Muscle of arm (tissue), 12 donors: ENCODE measurements around the gene CLEC2L. TPM values are rescaled to one million over a fixed set of nuclear protein-coding genes. Genes with fewer than 3 reads are reported as not detected.
A peak's percentile ranks its signal among the peaks of the same experiment; 100 is the strongest.

Experiments
- DNase-seq: peaks from one replicate; pipeline ENCODE4 v3.0.0-alpha.2; 2013
- polyA plus RNA-seq, 12 donors: library from polyadenylated mRNA; unstranded; fragments of 120-200 nt; gene quantifications; one replicate each; pipeline ENCODE4 v1.2.1, GENCODE V29; 2013; ENCODE audit not compliant: insufficient read length in 12 of 12

Gene CLEC2L
- polyA plus RNA-seq, 12 donors, result 1.2 to 3.4 (median 1.8) TPM; not detected in 2

- no peak for DNase-seq
Observed at GRCh38 chr7:139521439-139521838, 2.0 kb upstream of the CLEC2L start.

GRCh38 chr7:139522830-139523198 is 671 bp upstream of the CLEC2L start:
- no peak for DNase-seq

GRCh38 chr7:139523968-139524815 is 707 bp downstream of the CLEC2L start:
- no peak for DNase-seq

DNA sequence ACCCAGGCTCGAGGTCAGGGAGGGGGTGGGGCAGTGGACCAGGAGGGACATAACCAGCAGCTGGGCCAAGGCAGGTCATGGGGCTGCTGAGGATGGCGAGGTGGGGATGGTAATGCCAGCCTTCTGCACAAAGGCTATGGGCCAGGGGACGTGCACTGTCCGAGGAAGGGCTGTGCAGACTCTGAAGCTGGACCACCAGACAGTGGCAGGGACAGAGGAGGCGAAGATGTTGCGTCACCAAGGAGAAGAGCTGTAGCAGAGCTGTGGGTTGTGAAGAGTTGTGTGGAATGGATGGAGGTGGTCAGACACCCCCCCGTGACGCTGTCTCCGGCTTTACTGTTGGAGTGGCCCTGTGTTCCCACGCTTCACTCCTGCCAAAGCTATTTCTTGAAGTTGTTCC is 1.8 kb downstream of the CLEC2L start:
- no peak for DNase-seq

DNA sequence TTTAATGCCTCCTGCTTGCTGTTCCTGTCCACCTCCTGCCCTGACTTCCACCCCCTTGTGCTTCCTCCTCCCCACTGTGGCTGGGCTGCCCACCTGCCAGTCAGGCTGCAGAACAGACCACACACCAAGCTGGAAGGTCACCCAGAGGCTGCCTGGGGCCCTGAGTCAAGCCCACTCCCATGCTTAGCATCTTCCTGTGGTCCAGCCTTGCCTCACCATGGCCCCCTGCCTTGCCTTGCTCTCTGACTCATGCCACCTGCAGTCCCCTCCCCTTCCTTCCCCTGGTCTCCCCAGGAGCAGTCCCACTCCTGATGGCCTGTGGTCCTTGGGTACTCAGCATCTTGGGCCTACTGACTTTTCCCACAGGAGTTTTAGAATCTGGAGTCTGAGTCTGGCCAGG is 2.3 kb downstream of the CLEC2L start:
- DNase-seq, result no peak

GRCh38 chr7:139526578-139527544 is 3.4 kb downstream of the CLEC2L start:
- no peak for DNase-seq

DNA sequence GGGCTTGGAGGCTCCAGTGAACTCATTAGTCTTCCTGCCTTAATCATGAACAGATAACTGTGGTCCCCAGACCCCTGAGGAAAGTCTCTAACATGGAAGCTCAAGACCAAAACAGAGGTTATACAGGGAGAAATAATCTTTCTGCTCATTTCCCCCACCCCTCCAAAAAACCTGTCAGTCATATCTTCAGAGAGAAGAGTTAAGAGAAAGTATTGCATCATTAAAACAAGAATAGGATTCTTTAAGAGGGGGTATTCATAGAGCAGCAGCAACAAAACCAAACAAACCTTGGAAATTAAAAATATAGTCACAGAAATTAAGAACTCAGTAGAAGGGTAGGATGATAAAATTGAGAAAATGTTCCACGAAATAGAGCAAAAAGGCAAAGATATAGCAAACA is 7.6 kb downstream of the CLEC2L start:
- no peak for DNase-seq

- DNase-seq, result no peak
Observed at GRCh38 chr7:139532636-139533155, 9.2 kb downstream of the CLEC2L start.

DNA sequence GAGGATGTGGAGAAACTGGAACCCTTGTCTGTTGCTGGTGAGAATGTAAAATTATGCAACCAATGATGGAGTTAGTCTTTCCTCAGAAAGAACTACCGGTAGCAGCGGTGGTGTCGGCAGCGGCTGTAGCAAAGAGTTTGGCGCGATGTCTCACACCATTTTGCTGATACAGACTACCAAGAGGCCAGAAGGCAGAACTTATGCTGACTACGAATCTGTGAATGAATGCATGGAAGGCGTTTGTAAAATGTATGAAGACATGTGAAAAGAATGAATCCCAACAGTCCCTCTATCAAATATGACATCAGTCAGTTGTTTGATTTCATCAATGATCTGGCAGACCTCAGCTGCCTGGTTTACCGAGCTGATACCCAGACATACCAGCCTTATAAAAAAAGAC is 10.6 kb downstream of the CLEC2L start:
- DNase-seq, result no peak

DNA sequence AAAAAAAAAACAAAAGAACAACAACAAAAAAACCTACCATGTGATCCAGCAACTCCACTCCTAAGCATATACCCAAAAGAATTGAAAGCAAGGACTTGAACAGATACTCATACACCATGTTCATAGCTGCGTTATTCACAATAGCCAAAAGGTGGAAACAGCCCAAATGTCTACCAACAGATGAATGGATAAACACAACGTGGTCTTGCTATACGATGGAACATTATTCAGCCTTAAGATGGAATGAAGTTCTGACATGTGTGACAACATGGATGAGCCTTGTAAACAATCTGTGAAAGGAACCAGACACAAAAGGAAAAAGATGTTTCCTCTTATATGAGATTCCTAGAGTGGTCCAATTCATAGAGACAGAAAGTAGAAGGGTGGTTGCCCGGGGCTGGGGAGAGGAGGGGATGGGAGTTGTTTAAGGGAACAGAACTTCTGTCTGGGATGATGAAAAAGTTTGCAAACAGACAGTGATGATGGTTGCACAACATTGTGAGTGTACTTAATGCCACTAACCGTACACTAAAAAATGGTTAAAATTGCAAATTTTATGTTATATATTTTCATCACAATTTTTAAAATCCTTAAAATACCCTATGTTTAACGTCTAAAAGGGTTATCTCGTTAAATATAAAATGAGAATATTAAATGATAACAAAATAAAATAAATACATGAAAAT is 11.6 kb downstream of the CLEC2L start:
- DNase-seq, result no peak

DNA sequence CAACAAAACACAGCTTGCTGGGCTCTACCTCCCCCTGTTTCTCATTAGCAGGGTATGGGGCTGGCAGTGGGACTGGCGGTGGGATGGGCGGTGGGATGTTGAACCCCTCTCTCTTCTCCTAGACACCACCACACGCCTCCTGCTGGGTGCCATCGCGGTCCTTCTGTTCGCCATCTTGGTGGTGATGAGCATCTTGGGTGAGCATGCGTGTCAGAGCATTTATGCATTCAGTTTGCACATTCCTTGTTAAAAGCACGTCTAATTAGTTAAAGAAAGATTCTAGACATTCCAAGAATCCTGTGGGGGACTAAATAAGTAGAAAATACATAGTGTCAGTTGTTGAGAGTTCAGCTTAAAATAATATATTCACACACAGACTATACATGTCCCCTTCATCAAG is 12.7 kb downstream of the CLEC2L start:
- no peak for DNase-seq

DNA sequence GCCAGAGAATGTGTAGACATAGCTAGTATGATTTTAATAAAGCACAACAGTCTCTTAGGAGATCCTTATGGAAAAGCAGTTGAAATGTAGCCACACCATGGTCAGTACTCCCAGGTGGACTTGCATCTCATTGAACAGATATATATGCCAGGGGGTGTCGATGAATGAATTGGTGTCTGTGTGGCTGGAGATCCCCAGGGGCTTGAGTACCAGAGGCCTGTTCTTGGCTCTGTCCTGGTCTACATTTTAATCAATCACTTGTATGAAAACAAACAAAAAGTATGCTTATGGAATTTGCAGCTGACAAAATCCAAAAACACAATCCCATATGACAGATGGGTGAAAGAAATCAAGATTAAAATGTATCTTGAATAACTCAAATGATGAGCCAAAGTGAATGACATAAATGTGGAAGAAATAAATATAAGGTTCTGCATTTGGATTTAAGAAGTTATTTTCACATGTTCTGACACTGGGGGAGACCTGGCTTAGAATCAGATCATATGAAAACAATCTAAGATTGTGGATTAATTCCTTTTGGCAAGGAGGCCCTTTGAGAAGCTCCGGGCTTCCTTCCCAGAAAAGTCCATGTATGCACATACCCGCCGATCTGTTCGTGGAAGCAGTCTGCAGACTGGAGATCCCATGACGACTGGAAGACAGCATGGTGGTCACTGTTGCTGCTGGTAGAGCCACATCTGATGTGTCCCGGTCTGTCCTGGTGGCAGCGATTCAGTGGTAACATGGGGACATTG is 15.6 kb downstream of the CLEC2L start:
- peak; percentile 89 for DNase-seq

DNA sequence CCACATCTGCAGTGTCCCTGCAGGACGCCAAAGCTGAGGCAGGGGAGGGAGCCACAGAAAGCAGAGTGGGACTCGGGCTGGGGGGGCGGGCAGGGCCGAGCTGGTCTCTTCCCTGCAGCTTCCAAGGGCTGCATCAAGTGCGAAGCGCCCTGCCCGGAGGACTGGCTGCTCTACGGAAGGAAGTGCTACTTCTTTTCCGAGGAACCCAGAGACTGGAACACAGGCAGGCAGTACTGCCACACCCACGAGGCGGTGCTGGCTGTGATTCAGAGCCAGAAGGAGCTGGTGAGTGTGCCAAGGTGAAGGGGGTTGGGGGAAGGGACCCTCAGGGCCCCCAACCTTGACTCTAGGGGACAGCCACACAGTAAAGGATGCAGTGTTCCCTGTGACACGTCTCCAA is 16.7 kb downstream of the CLEC2L start:
- DNase-seq, result no peak

DNA sequence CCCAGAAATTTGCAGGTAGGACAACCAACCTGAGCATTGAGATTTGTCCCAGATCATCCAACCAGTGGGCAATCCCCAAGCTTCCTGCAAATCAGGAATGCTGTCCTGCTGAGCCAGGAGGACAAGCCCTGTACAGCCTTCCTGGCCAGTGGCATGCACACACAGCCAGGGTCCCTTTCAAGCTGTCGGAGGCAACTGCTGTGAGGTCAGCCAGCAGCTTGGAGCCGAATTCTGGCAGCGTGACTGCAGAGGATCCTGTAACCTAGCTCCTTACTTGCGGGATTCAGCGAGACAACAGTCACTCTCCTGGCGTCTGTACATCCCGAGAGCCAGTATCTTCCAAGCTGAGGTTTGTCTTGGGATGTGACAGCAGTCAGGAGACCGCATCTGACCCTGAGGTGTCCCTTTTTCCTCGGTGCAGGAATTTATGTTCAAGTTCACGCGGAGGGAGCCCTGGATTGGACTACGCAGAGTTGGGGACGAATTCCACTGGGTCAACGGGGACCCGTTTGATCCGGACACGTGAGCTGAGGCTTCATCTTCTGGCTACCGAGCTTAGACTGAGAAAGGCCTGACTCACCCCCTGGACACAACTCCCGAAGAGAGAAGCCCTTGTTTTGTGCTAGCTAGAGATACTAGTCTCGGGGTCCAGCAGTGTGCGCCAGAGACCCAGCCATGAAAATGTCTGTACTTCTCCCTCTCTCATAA is 18.3 kb downstream of the CLEC2L start:
- DNase-seq, result peak; percentile 30

DNA sequence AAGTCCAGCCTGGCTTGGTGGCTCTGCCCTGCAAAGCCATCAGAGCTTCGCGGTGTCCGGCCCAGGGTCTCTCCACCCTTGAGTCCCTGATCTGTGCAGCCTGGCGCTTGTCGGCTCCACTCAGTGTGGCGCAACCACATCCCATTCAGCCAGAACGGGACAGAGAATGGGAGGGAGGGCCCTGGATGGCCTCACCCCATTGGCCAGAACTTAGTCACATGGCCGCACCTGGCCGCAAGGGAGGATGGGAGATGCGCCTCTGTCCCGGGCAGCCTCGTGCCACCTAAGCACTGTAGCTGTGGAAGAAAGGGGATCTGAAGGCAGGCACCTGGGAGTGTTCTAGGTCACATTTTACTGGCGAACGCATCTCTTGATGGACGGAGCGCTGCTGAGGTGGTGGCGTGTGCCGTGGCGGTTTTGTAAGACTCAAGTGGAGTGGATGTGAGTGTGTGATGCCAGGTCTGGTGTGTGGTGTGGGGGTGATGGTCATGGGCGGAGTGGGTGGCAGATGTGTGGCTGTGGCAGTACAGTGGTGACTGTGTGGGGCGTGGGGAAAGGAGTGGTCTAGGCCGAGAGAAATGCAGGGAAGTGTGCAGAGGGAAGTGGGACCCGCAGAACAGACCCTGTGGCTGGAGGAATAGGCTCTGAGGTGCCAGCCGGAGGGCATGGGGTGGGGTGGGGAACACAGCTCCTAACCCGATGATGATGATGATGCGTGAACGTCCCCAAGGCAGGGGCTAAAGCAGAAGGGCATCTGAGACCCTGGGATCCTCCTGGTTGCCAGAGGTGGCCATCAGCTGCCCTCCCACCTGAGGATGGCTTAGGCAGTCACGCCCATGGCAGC is 19.0 kb downstream of the CLEC2L start:
- DNase-seq, result no peak

DNA sequence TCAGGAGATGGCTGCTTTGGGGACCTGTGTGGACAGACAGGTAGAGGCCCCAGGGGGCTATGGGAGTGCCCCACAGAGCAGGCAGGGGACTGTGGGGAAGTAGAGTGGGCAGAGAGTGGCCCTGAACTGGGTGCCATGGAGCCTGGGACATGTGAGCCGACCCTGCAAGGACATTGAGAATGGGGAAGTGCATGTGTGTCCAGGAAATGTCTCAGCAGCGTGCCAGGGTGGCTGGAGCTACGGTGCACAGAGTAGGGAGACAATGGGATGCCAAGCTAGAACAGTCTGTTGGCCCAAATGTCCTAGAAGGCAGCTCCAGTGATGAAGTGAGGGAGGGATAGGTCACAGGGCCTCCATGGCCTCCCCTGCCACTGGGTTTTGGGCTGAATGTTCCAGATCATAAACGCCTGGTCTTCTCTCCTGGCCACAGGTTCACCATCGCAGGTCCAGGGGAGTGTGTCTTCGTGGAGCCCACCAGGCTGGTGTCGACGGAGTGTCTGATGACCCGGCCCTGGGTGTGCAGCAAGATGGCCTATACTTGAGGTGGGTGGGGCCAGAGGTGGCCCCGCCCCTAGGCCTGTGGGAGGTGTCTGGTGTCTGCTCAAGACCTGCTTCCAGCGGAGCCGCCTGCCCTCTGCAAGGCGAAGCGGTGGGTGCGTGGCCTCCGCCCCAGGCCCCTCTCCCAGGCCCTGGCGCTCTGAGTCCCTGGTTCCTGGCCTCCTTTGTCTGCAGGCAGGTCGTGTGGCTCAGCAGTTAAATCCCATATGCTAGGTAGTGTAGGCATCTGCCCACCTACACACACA is 20.5 kb downstream of the CLEC2L start:
- no peak for DNase-seq

DNA sequence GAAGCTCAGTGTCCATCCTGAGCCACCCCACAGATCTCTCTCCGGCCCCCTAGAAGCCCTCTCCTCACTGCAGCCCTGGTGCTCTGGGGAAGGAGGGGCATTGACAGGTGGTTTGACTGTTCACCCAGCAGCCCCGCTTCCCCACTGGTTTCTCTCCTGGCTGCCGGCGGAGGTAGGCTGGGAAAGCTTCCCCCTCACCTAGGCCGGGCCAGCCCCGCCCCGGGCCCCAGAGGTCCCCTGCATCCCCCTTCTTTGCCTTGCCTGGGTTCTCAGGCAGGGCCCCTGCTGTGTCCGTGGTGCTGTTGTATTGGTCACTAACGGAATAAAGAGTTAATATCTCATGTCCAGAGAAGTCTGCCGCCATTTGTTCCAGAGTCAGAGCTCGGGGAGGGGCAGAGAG is 21.2 kb downstream of the CLEC2L start:
- DNase-seq, result no peak

GRCh38 chr7:139548302-139549028 is 25.0 kb downstream of the CLEC2L start:
- no peak for DNase-seq
